ENCODE results near the gene ITGA11.
"Not testable (repeated sequence)": the region's sequence is repeated elsewhere in the genome, so short reads cannot be mapped to it uniquely, and the experiment has no call there.

The ITGA11 gene

DNA sequence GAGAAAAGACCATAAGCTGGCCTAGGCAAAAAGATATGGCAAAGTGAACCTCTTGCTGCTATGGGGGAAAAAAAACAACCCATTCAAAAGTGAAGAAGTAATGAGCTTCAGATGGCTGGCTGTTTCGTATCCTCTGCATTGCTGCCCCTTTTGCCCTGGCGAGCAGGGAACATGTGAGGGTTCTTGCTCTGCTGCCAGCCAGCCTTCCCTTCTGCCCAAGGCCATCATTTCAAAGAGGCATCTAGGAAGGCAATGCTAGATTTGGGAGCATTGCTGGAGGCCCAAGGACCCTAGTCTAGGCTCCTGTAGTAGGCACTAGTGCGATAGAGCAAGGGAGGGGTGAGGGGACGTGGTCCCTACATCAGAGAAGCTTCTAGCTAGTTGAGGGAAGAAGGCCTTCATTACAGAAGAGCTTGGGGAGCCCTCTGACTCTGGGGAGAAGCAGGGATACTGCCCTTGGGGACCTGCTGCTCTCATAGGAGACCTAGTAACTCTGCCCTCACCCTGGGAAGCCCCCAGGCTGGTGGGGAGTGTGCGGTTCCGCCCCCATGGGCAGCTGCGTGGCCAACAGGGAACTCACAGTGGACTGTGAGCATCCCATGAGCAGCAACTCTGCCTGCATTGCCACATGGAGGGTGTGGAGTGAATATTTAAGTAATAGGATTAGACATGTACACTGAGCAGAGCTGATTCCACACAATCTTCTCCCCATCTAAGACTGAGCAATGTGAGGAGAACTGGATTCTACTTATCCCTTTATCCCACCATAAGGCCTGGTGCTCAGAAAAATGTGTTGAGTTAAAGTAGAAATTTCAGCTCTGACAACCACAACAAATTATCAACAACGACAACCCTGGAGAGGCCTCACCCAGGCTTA lies 21.3 kb downstream of the ITGA11 start:
- no peak for DNase-seq

DNA sequence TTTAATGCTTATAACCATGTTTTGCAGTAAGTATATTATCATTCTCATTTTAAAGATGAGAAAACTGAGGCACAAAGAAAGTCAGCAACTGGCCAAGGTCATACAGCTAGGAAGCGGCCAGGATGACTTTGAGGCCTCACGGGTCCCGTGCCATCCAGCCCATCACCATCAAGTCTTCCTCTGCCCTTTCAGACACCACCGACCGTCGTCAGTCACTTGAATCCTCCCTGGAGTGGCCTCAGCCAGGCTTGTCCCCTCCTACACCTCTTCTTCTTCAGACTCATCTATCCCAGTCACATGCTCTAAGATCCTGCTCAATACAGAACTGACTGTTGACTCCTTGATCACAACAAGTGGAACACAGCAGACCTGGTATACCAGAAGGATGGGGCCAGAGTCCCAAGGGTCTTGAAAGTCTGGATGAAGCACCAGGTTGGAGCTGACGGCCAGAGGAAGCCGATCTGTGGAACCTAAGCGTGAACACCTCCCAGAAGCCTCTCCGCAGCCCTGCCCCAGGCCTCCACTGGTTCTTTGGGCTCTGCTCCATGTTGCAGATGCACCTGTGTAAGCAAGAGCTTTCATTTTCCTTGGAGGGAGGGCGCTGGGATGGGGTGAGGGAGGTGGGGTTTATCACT lies 22.1 kb downstream of the ITGA11 start:
- no peak for DNase-seq

DNA sequence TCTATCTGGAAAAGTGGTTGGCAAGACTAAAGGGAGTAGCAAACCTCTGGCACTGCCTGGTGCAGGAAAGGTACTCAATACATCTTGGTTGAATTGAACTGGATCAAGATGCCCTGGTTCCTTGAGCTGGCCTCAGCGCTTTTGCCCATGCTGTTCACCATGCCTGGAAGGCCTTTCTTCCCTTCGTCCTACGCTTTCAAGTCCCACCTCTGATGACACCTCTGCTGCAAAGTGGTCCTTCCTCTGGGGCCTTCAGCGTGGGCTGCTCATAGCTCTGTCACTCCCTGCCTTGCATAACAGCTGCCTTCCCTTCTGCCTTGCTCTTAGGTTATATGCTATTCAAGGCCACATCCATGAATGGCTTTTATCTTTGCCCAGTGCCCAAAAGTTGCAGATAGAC lies 23.0 kb downstream of the ITGA11 start:
- DNase-seq: no peak

DNA sequence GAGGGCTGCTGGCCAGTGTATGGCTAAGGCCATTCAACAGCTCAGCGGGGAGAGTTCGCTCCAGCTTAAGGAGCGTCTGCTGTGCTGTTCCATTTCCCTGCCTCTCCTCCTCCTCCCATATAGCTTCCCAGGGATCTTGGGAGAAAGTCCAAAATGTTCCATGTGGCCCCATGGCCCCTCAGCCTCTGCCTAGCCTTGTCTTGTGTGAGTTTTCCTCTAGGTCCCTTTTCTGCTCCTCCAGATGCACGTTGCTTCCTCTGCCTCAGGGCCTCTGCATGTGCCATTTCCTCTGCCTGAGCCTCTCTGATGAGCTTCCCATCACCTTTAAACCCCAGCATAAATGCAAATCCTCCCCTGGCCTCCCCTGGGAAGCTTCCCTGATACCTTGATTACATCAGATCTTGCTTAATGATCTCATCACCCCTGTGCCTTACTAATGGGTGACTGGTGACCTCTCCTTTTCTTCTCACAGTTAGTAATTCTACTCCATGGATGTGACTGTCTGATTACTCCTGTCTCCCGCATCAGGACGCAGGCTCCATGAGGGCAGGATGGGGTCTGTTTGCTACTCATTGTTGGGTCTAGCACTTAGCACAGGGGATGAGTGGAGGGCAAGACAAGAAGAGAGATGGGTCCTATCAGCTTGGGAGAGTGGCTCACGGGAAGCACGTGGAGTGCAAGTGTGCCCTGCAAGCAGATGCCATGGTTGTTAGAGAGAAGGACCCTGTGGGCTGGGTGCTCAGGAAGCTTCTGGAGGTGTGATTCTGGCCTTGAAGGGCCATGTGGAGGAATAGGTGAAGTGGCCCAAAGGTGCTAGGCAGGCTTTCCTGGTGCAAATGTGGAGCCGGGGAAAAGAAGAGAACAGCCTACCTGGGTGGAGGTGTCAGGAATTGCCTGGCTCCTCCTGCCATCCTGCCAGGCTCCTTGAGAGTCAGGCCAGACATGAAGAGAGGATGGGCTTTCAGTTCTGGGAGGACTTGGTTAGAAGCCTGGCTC lies 23.8 kb downstream of the ITGA11 start:
- no peak for DNase-seq

DNA sequence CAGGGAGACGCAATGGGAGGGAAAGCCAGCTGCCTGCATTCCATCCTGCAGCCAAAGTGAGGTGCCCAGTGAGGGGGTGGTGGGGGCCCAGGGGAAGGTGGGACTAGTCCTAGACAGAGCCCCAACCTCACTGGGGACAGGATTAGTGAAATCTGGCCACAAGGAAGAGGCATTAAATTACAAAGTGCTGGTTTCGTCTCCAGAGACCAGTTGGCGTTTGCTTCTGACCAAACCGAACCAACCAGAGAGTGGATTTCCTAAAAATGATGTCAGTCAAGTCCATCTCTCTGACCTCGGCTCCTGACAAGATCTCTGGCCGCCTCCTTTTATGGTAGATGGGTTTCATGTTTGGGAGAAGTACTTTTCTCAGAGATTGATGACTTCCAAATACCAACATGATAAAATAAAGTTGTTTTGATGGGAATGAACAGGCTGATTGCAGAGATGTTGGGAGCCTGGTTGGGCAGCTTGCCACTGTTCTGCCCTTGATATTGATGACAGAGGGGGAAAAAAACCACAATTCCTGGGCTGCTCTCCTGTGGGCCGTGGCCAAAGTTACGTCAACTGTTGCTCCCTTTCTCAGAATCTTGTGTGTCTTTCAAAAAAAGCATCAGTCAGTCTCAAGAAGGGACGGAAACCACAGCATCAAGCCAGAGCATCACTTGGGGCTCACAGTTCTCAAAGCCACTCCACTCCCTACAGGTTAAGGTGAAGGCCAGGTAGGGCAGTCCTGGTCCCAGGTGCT lies 24.6 kb downstream of the ITGA11 start:
- no peak for DNase-seq

DNA sequence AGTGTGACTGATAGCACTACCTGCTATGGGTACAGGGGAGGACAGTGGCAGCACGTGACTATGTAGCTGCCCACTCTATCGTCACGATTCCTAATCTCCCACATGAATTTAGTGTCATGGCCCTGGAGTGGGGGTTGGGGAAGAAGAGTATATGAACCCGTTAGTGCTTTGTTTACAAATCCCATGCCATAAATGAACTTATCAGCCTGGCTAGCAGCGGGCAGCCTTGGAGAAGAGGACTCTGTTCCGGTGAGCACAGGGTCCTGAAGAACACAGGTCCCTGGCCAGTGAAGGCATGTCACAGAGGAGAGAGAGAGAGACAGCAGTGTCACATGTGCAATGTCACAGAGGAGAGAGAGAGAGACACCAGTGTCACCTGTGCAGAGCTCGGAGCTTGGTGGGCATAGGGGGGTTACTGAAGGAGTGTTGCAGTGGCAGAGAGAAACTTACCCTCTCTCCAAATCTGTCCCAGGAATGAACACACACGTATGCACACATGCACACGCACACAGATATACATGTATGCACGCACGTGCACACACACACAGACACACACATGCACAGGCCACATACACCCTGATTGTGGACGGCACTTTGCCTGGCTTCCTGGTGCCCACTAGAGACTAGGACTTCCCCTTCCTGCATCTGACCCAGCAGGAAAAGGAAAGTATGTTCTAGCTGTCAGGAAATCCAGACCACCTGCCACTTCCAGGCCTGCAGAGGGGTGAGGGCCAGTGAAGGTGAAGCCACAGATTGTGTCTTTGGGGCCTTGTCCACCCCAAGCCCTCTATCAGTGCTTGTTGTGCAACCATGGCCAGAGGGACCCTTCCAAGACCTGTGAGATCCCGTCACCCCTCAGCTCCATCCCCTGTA lies 26.3 kb downstream of the ITGA11 start:
- no peak for DNase-seq

DNA sequence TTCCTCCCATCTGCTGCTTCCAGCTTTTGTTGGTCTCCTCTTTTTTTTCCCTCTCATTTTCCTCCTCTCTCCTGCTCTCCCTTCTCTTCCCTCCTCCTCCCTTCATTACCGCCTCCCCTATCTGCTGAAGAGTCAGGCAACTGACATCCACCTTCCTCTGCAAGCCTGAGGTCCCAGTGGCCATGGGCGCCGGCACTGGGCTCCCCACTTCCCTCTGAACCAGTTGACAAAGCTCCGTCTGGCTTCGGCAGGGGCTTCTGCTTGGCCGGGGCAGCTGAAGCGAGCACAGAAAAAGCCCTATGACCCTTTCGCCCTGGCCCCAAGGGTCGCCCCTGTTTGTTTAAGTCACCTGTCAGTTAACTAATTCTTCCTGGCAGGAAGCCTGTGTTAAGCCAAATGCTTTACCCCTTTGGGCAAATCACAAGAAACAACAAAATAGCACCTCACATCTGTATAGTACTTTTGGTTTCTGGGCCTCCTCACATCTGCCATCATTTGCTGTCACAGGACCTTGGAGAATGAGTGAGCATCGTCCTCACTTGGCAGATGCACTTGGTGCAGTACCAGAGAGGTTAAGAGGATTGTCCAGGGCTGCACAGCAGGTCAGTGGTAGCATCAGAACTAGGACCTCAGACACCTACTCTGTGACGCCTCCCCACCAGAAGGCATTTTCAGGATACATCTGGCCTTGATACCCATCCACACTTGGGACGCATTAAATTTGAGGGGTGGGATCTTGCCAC lies 27.7 kb downstream of the ITGA11 start:
- DNase-seq: no peak

DNA sequence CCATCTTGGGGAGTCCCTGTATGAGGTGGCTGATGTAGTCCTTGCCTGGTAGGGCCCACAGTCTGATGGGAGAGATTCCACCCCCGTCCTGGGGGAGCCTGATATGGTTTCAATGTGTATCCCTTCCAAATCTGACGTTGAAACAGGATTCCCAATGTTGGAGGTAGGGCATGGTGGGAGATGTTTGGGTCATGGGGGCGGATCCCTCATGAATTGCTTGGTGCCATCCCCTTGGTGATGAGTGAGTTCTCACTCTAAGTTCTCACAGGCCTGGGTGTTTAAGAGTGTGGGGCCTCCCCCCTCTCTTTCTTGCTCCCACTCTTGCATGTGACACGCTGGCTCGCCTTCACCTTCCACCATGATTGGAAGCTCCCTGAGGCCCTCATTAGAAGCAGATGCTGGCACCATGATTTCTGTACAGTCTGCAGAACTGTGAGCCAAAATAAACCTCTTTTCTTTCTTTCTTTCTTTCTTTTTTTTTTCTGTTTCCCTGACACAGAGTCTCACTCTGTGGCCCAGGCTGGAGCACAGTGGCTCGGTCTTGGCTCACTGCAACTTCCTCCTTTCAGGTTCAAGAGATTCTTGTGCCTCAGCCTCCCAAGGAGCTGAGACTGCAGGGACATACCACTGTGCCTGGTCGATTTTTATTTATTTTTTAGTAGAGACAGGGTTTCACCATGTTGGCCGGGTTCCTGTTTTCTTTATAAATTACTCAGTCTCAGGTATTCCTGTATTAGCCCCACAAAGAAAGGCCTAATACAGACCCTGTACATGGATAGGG lies 28.6 kb downstream of the ITGA11 start:
- no peak for DNase-seq

DNA sequence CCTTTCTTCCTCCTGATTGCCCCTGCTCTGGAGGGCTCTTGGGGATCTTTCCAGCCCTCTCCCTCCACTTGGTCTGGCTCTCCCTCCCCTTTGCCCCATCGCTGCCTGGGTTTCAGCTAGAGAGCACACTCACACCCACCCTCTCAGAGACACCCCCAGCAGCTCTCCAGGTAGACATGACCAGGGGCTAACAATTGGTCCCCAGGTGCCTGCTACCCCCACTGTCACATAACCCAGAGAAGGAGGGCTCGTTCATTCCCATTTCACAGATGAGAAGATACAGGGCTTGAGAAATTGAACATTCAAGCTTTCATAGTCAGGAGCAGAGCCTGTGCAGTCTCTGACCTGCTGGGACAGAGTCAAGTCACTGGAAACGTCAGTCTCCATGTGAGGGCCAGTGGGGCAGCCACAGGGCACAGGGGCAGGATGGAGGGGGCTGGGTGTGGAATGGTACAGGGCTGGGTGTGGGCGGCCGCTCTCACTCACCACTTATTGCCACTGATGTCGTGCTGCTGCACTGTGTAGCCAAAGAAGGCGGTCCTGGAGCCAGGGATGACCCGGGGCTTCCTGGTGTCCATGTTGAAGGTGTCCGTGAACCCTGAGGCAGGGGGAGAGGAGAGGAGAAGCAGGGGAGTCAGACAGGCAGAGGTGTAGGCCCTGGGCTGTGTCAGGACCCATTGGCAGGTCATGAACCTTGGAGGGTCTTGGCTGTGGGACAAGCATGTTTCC lies 29.4 kb downstream of the ITGA11 start:
- no peak for DNase-seq

DNA sequence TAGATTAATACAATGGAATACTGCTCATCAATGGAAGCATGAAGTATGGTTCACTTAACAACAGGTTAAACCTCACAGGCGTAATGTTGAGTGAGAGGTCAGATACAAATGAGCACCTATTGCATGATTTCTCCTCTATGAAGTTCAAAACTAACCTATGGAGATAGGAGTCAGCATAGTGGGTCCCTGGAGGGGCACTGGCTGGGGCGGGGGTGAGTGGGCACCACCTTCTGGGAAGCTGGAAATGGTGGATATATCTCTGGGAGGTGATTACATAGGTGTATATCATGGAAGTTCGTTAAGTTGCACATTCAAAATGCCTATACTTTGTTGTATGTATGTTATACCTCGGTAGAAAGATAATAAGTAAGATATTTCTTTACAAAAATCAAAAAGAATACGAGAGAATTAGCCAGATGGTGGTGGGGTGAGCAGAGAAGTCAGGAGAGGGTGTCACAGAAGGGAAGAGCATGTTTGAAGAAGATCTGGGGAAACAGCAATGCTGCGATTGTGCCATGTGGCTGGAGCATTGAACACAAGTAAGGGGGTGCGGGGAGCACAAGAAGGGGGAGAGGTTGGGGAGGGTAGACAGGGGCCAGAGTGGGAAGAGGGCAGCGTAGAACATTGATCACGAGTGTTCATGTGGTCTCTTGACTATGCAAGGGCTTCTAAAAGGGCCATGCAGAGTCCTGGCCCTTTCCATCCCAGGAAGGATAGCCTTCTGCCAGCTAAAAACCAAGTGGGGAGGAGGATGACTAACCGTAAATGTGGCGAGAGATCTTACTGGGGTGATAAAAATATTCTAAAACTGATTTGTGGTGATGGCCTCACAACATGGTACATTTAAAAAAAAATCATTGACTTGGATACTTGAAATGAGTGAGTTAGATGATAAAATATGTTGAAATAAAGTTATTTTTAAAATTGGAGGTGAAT lies 30.2 kb downstream of the ITGA11 start:
- no peak for DNase-seq

DNA sequence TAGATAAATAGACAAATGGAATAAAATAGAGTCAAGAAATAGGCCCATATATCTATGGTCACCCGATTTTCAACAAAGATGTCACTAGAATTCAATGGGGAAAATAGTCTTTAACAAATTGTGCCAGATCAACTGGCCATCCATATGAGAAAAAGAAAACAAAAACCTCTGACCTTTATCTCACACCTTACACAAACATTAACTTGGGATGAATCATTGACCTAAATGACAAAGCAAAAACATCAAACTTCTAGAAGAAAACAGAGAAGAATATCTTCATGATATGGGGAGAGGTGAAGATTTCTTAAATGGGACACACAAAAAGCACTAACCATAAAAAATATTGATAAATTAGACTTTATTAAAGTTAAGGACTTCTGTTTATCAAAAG lies 31.9 kb downstream of the ITGA11 start:
- DNase-seq: no peak

DNA sequence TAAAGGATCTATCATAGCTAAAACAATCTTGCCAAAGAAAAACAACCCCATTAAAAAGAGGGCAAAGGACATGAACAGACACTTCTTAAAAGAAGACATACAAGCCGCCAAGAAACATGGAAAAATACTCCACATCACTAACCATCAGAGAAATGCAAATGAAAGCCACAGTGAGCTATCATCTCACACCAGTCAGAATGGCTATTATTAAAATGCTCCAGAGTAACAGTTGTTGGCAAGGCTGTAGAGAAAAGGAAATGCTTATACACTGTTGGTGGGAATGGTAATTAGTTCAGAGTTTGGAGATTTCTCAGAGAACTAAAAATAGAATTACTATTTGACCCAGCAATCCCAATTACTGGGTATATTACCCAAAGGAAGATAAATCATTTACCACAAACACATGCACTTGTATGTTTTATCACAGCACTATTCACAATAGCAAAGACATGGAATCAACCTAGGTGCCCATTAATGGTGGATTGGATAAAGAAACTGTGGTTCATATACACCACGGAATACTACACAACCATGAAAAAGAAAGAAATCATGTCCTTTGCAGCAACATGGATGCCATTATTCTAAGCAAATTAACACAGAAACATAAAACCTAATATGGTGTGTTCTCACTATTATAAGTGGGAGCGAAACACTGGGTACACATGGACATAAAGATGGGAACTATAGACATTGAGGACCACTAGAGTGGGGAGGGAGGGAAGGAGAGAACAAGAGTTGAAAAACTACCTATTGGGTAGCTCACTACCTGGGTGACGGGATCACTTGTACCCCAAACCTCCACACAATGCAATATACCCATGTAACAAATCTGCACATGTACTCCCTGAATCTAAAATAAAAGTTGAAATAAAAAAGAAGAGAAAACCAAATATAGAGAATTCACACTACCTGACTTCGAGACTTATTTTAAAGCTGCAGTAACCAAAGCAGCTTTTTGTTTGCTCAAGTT lies 32.6 kb downstream of the ITGA11 start:
- DNase-seq: no peak

DNA sequence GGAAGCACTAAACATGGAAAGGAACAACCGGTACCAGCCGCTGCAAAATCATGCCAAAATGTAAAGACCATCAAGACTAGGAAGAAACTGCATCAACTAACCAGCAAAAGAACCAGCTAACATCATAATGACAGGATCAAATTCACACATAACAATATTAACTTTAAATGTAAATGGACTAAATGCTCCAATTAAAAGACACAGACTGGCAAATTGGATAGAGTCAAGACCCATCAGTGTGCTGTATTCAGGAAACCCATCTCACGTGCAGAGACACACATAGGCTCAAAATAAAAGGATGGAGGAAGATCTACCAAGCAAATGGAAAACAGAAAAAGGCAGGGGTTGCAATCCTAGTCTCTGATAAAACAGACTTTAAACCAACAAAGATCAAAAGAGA lies 34.0 kb downstream of the ITGA11 start:
- DNase-seq: not testable (repeated sequence)

DNA sequence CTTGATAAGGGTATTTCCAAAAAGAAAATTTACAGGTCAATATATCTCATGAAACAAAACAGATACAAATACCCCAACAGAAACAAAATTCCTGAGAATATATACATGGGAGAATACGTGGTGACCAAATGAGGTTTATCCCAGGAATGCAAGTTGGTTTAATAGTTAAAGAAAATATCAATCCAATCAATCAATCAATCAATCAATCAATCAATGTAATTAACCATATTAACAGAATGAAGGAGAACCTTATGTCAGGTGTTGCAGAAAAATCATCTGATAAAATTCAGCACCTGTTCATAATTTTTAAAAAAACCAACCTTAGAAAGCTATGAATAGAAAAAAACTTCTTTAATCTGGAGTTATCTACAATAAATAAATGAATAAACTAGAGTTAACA lies 35.9 kb downstream of the ITGA11 start:
- no peak for DNase-seq

DNA sequence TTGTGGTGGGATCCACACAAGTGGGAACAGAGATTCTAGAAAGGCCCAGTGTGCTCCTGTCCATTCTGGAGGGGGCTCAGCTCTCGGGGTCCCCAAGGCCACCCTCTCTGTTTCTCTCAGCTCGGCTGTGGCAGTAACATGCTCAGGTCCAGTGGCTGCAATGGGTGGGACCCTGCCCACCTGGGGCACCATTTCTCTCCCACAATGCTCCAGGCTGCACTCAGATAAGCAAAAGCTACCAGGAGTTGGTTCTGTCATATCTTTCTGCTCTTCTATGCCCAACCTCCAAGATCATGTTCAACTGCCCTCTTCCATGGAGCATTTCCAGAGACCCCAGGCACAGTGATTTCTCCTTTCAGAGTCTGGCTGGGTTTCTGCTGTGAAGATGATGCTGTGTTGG lies 40.8 kb downstream of the ITGA11 start:
- DNase-seq: no peak

DNA sequence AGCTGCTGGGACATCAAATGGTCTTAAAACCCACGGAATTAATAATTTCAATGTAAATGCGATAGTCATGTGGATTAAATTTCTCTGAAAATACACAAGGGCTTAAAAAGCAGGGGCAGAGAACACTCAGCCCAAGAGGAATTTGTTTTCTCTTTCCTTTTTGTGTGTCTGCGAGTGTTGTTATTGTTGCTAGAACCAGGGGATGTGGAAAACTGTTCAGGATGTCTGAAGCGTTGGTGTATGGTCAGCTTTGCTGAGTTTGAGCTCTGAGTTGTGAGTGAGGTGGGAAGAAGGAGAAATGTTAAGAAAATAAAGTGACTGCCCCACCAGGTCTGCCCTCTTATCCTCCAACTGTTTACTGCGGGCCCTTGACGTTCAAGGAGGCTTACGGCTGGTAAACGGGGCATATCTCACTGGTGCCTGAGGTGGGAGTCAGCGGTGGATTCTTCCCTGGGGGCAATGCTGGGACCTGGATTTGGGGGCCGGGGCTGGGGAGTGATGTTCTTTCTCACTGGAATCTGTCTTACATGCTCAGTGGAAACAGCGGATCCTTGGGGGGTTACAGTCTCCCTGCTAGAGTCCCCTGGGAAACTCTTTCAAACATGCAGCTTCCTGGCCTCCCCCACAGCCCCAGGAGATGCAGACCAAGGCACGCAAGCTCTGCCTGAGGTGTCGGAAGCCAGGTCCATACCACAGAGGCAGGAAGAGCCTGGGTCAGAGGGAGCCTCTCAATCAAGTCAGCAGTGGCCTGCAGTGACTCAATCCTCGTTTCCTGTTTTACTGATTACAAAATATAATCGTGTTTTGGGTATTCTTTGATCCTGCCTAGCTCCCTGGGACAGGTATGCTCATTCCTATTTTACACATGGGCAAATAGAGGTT lies 41.8 kb downstream of the ITGA11 start:
- no peak for DNase-seq

Measured in NCI-H2081 (cell line).